Superior temporal gyrus (tissue), 1 donor: ENCODE results near the gene EMC7.
"Not testable (repeated sequence)": the region's sequence is repeated elsewhere in the genome, so short reads cannot be mapped to it uniquely, and the experiment has no call there.

Experiments
- DNase-seq: peaks from one replicate; pipeline ENCODE4 v3.0.0-alpha.2; 2016; ENCODE audit errors: extremely low spot score

EMC7 gene

GRCh38 chr15:34101366-34102174 lies at the start of gene EMC7, which contains the start of gene PGBD4:
Gene EMC7 (minus strand): TSS chr15:34101862. CDS start chr15:34101839, 23 bp downstream.
Gene PGBD4 (plus strand): TSS chr15:34102083. CDS start chr15:34102532, 449 bp downstream.
- peak; percentile 99 for DNase-seq

- no peak for DNase-seq
These were observed 45.9 kb upstream of the EMC7 start for GRCh38 chr15:34147371-34148140.

- DNase-seq: no peak
These were observed 31.8 kb upstream of the EMC7 start for GRCh38 chr15:34133511-34133910.

- DNase-seq: no peak
These were observed 31.2 kb upstream of the EMC7 start for GRCh38 chr15:34132881-34133280.

- no peak for DNase-seq
These were observed 27.2 kb upstream of the EMC7 start for GRCh38 chr15:34128898-34129297.

- DNase-seq: no peak
These were observed 24.9 kb upstream of the EMC7 start for GRCh38 chr15:34126522-34126921.

GRCh38 chr15:34125945-34126344 lies 24.3 kb upstream of the EMC7 start:
- no peak for DNase-seq

- no peak for DNase-seq
These were observed 23.0 kb upstream of the EMC7 start for GRCh38 chr15:34124651-34125050.

- no peak for DNase-seq
These were observed 21.1 kb upstream of the EMC7 start for GRCh38 chr15:34122771-34123183.

GRCh38 chr15:34121786-34122185 lies 20.1 kb upstream of the EMC7 start:
- not testable (repeated sequence) for DNase-seq

- not testable (repeated sequence) for DNase-seq
These were observed 18.8 kb upstream of the EMC7 start for GRCh38 chr15:34120420-34120819.

- DNase-seq: no peak
These were observed 17.6 kb upstream of the EMC7 start for GRCh38 chr15:34119291-34119690.

- no peak for DNase-seq
These were observed 15.0 kb upstream of the EMC7 start for GRCh38 chr15:34116620-34117019.

GRCh38 chr15:34114739-34115138 lies 13.1 kb upstream of the EMC7 start:
- no peak for DNase-seq

GRCh38 chr15:34114215-34114614 lies 12.6 kb upstream of the EMC7 start:
- no peak for DNase-seq

- no peak for DNase-seq
These were observed 9.8 kb upstream of the EMC7 start for GRCh38 chr15:34111488-34111887.

GRCh38 chr15:34109797-34110663 lies 8.4 kb upstream of the EMC7 start:
- peak; percentile 34 for DNase-seq

GRCh38 chr15:34107315-34107714 lies 5.7 kb upstream of the EMC7 start:
- no peak for DNase-seq

GRCh38 chr15:34106423-34106822 lies 4.8 kb upstream of the EMC7 start:
- DNase-seq: no peak

GRCh38 chr15:34102175-34102925 lies 688 bp upstream of the EMC7 start:
- DNase-seq: no peak

- DNase-seq: no peak
These were observed 1.7 kb downstream of the EMC7 start for GRCh38 chr15:34099914-34100313.
